WTC11 (cell line): ENCODE data around the gene RIPOR3. TPM values are rescaled to one million over a fixed set of nuclear protein-coding genes. Genes with fewer than 3 reads are reported as not detected.

ENCODE experiments used
- ATAC-seq: fragments of 200-7000 bp; cut with Tn5 transposase; 2 replicates; pipeline ENCODE4 v1.10.0; 2021; ENCODE audit warnings: mild to moderate bottlenecking, moderate library complexity
- CTCF ChIA-PET: fragments of 300-600 bp; sonication (Branson Sonifier 250); formaldehyde crosslinking; loops from one replicate; lab custom pipeline; 2021; ENCODE audit warnings: antibody characterized with exemption; lab: Charles Lee
- POLR2A ChIA-PET: fragments of 350-600 bp; sonication (Branson Sonifier 250); formaldehyde crosslinking; loops from one replicate; lab custom pipeline; 2021; ENCODE audit warnings: antibody characterized with exemption; lab: Charles Lee
- DNase-seq: peaks from one replicate; pipeline ENCODE4 v3.0.0; 2021; ENCODE audit warnings: low spot score
- H3K27ac Mint-ChIP-seq: 2 replicates; pipeline ENCODE4 v1.8.0; 2021; ENCODE audit warnings: mixed read lengths
- H3K27me3 Mint-ChIP-seq: 2 replicates; pipeline ENCODE4 v1.8.0; 2021; ENCODE audit warnings: low read depth, mild to moderate bottlenecking, moderate library complexity, mixed read lengths
- H3K36me3 Mint-ChIP-seq: 2 replicates; pipeline ENCODE4 v1.8.0; 2021; ENCODE audit warnings: mixed read lengths
- H3K4me1 Mint-ChIP-seq: 2 replicates; pipeline ENCODE4 v1.8.0; 2022; ENCODE audit warnings: mixed read lengths
- H3K4me3 Mint-ChIP-seq: 2 replicates; pipeline ENCODE4 v1.8.0; 2021; ENCODE audit warnings: mild to moderate bottlenecking, moderate library complexity, mixed read lengths
- H3K9me3 Mint-ChIP-seq: 2 replicates; pipeline ENCODE4 v1.8.0; 2021; ENCODE audit warnings: mixed read lengths
- AFF4 ChIP-seq: sonication (generic); formaldehyde crosslinking; IDR thresholded peaks from 2 replicates; pipeline ENCODE4 v1.8.1; 2023; ENCODE audit warnings: mild to moderate bottlenecking, missing genetic modification reagents, borderline replicate concordance
- EMX1 ChIP-seq: fragments of 250-450 bp; sonication (Bioruptor Pico); IDR thresholded peaks from 2 replicates; pipeline ENCODE4 v1.8.0; 2021; ENCODE audit warnings: mild to moderate bottlenecking
- FOXJ3 ChIP-seq: sonication (generic); formaldehyde crosslinking; IDR thresholded peaks from 2 replicates; pipeline ENCODE4 v1.9.0; 2021; ENCODE audit warnings: missing genetic modification reagents, mild to moderate bottlenecking, borderline replicate concordance
- IRF1 ChIP-seq: sonication (generic); formaldehyde crosslinking; IDR thresholded peaks from 2 replicates; pipeline ENCODE4 v1.8.0; 2023; ENCODE audit warnings: missing genetic modification reagents
- MLX ChIP-seq: sonication (generic); formaldehyde crosslinking; IDR thresholded peaks from 2 replicates; pipeline ENCODE4 v1.8.1; 2023; ENCODE audit warnings: mild to moderate bottlenecking, missing genetic modification reagents, moderate library complexity
- NFE2L1 ChIP-seq: sonication (generic); formaldehyde crosslinking; IDR thresholded peaks from 2 replicates; pipeline ENCODE4 v1.8.1; 2023; ENCODE audit warnings: missing genetic modification reagents
- NR1H2 ChIP-seq: sonication (generic); formaldehyde crosslinking; IDR thresholded peaks from 2 replicates; pipeline ENCODE4 v1.9.0; 2021; ENCODE audit warnings: mild to moderate bottlenecking, moderate library complexity, missing genetic modification reagents
- PREB ChIP-seq: sonication (generic); formaldehyde crosslinking; IDR thresholded peaks from 2 replicates; pipeline ENCODE4 v1.8.1; 2022; ENCODE audit warnings: mild to moderate bottlenecking, missing genetic modification reagents, moderate library complexity, borderline replicate concordance
- SP1 ChIP-seq: sonication (generic); formaldehyde crosslinking; conservative IDR thresholded peaks from 2 replicates; pipeline ENCODE4 v1.8.1; 2022; ENCODE audit warnings: missing genetic modification reagents
- ZNF121 ChIP-seq: sonication (generic); formaldehyde crosslinking; IDR thresholded peaks from 2 replicates; pipeline ENCODE4 v1.8.0; 2023; ENCODE audit warnings: missing genetic modification reagents
- ZNF138 ChIP-seq: sonication (generic); formaldehyde crosslinking; conservative IDR thresholded peaks from 2 replicates; pipeline ENCODE4 v1.8.1; 2022; ENCODE audit warnings: mild to moderate bottlenecking, moderate library complexity, missing genetic modification reagents
- ZNF281 ChIP-seq: sonication (generic); formaldehyde crosslinking; IDR thresholded peaks from 2 replicates; pipeline ENCODE4 v1.8.0; 2023; ENCODE audit warnings: mild to moderate bottlenecking, missing genetic modification reagents
- ZNF423 ChIP-seq: fragments of 250-450 bp; sonication (Bioruptor Pico); IDR thresholded peaks from 2 replicates; pipeline ENCODE4 v2.1.2; 2022; ENCODE audit warnings: mild to moderate bottlenecking, moderate library complexity
- ZNF532 ChIP-seq: fragments of 250-450 bp; sonication (Bioruptor Pico); IDR thresholded peaks from 2 replicates; pipeline ENCODE4 v1.9.0; 2021; ENCODE audit warnings: mild to moderate bottlenecking, borderline replicate concordance
- total RNA-seq: library from RNA; stranded (reverse); gene quantifications from 3 replicates; pipeline ENCODE4 v1.2.3, GENCODE V29; 2021

Gene RIPOR3
- total RNA-seq, 1 experiment from 2014 or later, result 6.5 TPM

GRCh38 chr20:50717974-50718761 lies 26.8 kb upstream of the RIPOR3 start (continued):
- no peak for TF ChIP-seq ZNF532 (CRISPR knock-in tag)
- no peak for TF ChIP-seq NR1H2
- no peak for TF ChIP-seq ZNF423

DNA sequence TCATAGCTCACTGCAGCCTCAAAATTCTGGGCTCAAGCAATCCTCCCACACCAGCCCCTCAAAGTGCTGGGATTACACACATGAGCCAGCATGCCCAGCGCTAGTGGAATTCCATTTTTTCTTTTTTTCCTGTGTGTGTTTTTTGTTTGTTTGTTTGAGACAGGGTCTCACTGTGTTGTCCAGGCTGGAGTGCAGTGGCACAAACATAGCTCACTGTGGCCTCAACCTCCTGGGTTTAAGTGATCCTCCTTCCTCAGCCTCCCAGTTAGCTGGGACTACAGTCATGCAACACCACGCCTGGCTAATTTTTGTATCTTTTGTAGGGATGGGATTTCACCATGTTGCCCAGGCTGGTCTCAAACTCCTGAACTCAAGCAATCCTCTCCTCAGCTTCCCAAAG lies 26.0 kb upstream of the RIPOR3 start:
- CTCF ChIA-PET, result interaction anchor here (0.6 to 3.4 kb wide), 31 partner anchors 10 to 154 kb away, joined by 3 to 39 read pairs (median 5); partner anchors contain the start of genes BCAS4 and PARD6B
- peaks cover 30% of the 10 kb centered on the region for H3K4me1 Mint-ChIP-seq
- TF ChIP-seq ZNF121 (CRISPR knock-in tag) (peak; percentile 81; the same call in 1 of the 2 replicates), FOXJ3 (CRISPR knock-in tag) (no peak)
- no peak overlapping the region for H3K4me3 Mint-ChIP-seq
- H3K9me3 Mint-ChIP-seq, result no peaks in the 10 kb centered on the region
- DNase-seq, result no peak
- ATAC-seq, result no peak
- no peak overlapping the region for H3K27ac Mint-ChIP-seq
- H3K36me3 Mint-ChIP-seq, result no peaks in the 10 kb centered on the region
- POLR2A ChIA-PET, result no interaction called here
- no peaks in the 10 kb centered on the region; the same call in 1 of the 2 replicates for H3K27me3 Mint-ChIP-seq

GRCh38 chr20:50716518-50716917 lies 25.2 kb upstream of the RIPOR3 start:
- Mint-ChIP-seq H3K36me3 (no peaks in the 10 kb centered on the region), H3K27me3 (no peaks in the 10 kb centered on the region; the same call in none of the 2 replicates), H3K9me3 (no peaks in the 10 kb centered on the region), H3K27ac (no peak overlapping the region), H3K4me1 (peaks cover 35% of the 10 kb centered on the region), H3K4me3 (no peak overlapping the region)
- DNase-seq (no peak), ATAC-seq (no peak)
- TF ChIP-seq AFF4 (CRISPR knock-in tag) (no peak), EMX1 (no peak), NFE2L1 (CRISPR knock-in tag) (no peak), ZNF138 (CRISPR knock-in tag) (no peak), PREB (CRISPR knock-in tag) (no peak), ZNF281 (CRISPR knock-in tag) (no peak), IRF1 (CRISPR knock-in tag) (no peak), MLX (CRISPR knock-in tag) (no peak), SP1 (CRISPR knock-in tag) (no peak)
- ChIA-PET POLR2A (interaction anchor here (0.7 kb wide), 2 partner anchors 78 to 1289 kb away, joined by 5 to 8 read pairs; partner anchors contain the start of gene BCAS4), CTCF (interaction anchor here (0.6 to 2.9 kb wide), 4 partner anchors 47 to 128 kb away, joined by 3 to 39 read pairs (median 8); no protein-coding TSS in a partner anchor)
